WTC11 (cell line): ENCODE measurements around the gene RAD23B. TPM values are rescaled to one million over a fixed set of nuclear protein-coding genes. Genes with fewer than 3 reads are reported as not detected.

Experiments
- ATF3 ChIP-seq: sonication (generic); formaldehyde crosslinking; conservative IDR thresholded peaks from 2 replicates; pipeline ENCODE4 v1.8.1; 2022; ENCODE audit warnings: mild to moderate bottlenecking, missing genetic modification reagents
- CREB1 ChIP-seq: sonication (generic); formaldehyde crosslinking; IDR thresholded peaks from 2 replicates; pipeline ENCODE4 v1.8.0; 2023; ENCODE audit warnings: mild to moderate bottlenecking, missing genetic modification reagents
- E2F4 ChIP-seq: sonication (generic); formaldehyde crosslinking; IDR thresholded peaks from 2 replicates; pipeline ENCODE4 v1.8.1; 2022; ENCODE audit warnings: low read depth, mild to moderate bottlenecking, moderate library complexity, missing genetic modification reagents, borderline replicate concordance
- ETV6 ChIP-seq: sonication (generic); formaldehyde crosslinking; IDR thresholded peaks from 2 replicates; pipeline ENCODE4 v1.8.1; 2022; ENCODE audit warnings: mild to moderate bottlenecking, missing genetic modification reagents
- GTF2I ChIP-seq: fragments of 250-450 bp; sonication (Bioruptor Pico); conservative IDR thresholded peaks from 2 replicates; pipeline ENCODE4 v1.4.0; 2021; ENCODE audit warnings: mild to moderate bottlenecking
- MYBL2 ChIP-seq: sonication (generic); formaldehyde crosslinking; IDR thresholded peaks from 2 replicates; pipeline ENCODE4 v1.8.1; 2023; ENCODE audit warnings: mild to moderate bottlenecking, moderate library complexity, missing genetic modification reagents
- NFE2L1 ChIP-seq: sonication (generic); formaldehyde crosslinking; IDR thresholded peaks from 2 replicates; pipeline ENCODE4 v1.8.1; 2023; ENCODE audit warnings: missing genetic modification reagents
- NFYB ChIP-seq: sonication (generic); formaldehyde crosslinking; conservative IDR thresholded peaks from 2 replicates; pipeline ENCODE4 v1.8.0; 2022; ENCODE audit warnings: low read depth, missing genetic modification reagents
- OVOL2 ChIP-seq: fragments of 250-450 bp; sonication (Bioruptor Pico); IDR thresholded peaks from 2 replicates; pipeline ENCODE4 v1.9.0; 2021; ENCODE audit warnings: mild to moderate bottlenecking, borderline replicate concordance
- PRDM15 ChIP-seq: sonication (generic); formaldehyde crosslinking; IDR thresholded peaks from 2 replicates; pipeline ENCODE4 v1.8.0; 2022; ENCODE audit warnings: missing genetic modification reagents
- PRRX2 ChIP-seq: fragments of 250-450 bp; sonication (Bioruptor Pico); IDR thresholded peaks from 2 replicates; pipeline ENCODE4 v1.8.0; 2021; ENCODE audit warnings: mild to moderate bottlenecking
- RELA ChIP-seq: sonication (generic); formaldehyde crosslinking; IDR thresholded peaks from 2 replicates; pipeline ENCODE4 v1.8.1; 2022; ENCODE audit warnings: missing genetic modification reagents, mild to moderate bottlenecking, borderline replicate concordance
- RORB ChIP-seq: fragments of 250-450 bp; sonication (Bioruptor Pico); IDR thresholded peaks from 2 replicates; pipeline ENCODE4 v1.9.0; 2021; ENCODE audit warnings: mild to moderate bottlenecking
- TEAD1 ChIP-seq: sonication (generic); formaldehyde crosslinking; IDR thresholded peaks from 2 replicates; pipeline ENCODE4 v1.8.0; 2022; ENCODE audit warnings: mild to moderate bottlenecking, missing genetic modification reagents
- ZMAT4 ChIP-seq: fragments of 250-450 bp; sonication (Bioruptor Pico); IDR thresholded peaks from 2 replicates; pipeline ENCODE4 v1.9.0; 2021; ENCODE audit warnings: mild to moderate bottlenecking
- ZNF263 ChIP-seq: sonication (generic); formaldehyde crosslinking; IDR thresholded peaks from 2 replicates; pipeline ENCODE4 v1.8.1; 2022; ENCODE audit warnings: low read depth, mild to moderate bottlenecking, moderate library complexity, missing genetic modification reagents
- ZNF512 ChIP-seq: sonication (generic); formaldehyde crosslinking; IDR thresholded peaks from 2 replicates; pipeline ENCODE4 v1.8.1; 2022; ENCODE audit warnings: missing genetic modification reagents, borderline replicate concordance
- ZNF671 ChIP-seq: fragments of 250-450 bp; sonication (Bioruptor Pico); IDR thresholded peaks from 2 replicates; pipeline ENCODE4 v1.8.0; 2021; ENCODE audit warnings: mild to moderate bottlenecking
- total RNA-seq: library from RNA; stranded (reverse); gene quantifications from 3 replicates; pipeline ENCODE4 v1.2.3, GENCODE V29; 2021
- TF ChIP-seq, protein P1 (sequence below): fragments of 250-450 bp; sonication (Bioruptor Pico); IDR thresholded peaks from 2 replicates; pipeline ENCODE4 v1.9.0; 2021; ENCODE audit warnings: moderate library complexity, mild to moderate bottlenecking, inconsistent platforms, borderline replicate concordance
- TF ChIP-seq, protein P2 (sequence below): sonication (generic); formaldehyde crosslinking; IDR thresholded peaks from 2 replicates; pipeline ENCODE4 v1.8.1; 2023; ENCODE audit warnings: mild to moderate bottlenecking, missing genetic modification reagents, moderate library complexity
- TF ChIP-seq, protein P3 (sequence below): sonication (generic); formaldehyde crosslinking; conservative IDR thresholded peaks from 2 replicates; pipeline ENCODE4 v1.8.1; 2023; ENCODE audit warnings: mild to moderate bottlenecking, low read depth, missing genetic modification reagents, moderate library complexity
- TF ChIP-seq, protein P4 (sequence below): sonication (generic); formaldehyde crosslinking; IDR thresholded peaks from 2 replicates; pipeline ENCODE4 v1.8.1; 2022; ENCODE audit warnings: low read depth, missing genetic modification reagents, borderline replicate concordance

The RAD23B gene
- total RNA-seq, 1 experiment from 2014 or later = 150 TPM

DNA sequence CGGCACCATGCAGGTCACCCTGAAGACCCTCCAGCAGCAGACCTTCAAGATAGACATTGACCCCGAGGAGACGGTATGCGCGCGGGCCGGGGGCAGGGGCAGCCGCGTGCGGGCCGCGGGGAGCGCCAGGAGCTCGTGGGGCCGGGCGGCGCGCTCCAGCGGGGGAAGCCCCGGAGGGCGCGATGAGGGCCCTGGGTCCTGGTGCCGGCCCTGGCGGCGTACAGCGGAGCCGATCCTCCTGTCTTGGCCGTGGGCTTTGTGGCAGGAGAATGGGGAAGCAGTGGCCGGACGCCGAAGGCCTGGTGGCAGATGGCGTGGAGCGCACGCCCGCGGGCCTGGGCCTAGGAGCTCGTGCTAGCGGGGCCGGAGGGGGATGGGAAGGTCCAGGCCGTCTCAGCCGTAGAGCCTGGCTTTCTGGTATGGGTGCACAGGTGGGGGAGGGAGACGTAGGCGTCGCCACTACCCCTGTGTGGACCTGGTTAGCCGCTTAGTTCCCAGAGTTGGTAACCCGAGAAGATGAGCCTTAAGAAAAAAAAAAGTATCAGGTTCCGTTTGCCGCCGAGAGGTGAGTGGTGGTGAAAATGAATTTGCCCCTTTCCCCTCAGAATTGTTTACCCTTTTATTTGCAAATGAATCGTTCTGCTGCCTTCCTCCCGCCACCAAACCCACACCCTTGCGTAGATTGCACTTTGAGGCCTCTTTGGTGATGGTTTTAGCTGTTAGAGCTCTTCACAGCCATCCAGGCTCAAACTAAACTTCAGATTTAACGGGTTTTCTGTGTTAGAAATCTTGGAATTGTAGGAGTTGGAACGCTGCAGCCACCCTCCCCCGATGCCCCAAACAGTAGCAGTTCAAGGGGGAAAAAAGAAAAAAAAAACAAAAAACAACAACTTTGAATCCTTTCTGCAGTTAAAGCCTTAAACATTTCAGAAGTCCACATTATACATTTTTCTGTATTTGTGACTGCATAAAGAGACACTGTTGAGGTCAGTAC, 841 bp downstream of the RAD23B start (continued):
- TF ChIP-seq RORB (CRISPR knock-in tag) = no peak
- TF ChIP-seq OVOL2 (CRISPR knock-in tag) = no peak
- no peak for TF ChIP-seq ZNF671
- no peak for TF ChIP-seq ZNF512 (CRISPR knock-in tag)
- TF ChIP-seq, protein P1, sequence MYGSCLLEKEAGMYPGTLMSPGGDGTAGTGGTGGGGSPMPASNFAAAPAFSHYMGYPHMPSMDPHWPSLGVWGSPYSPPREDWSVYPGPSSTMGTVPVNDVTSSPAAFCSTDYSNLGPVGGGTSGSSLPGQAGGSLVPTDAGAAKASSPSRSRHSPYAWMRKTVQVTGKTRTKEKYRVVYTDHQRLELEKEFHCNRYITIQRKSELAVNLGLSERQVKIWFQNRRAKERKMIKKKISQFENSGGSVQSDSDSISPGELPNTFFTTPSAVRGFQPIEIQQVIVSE (CRISPR knock-in tag) = no peak
- TF ChIP-seq CREB1 (CRISPR knock-in tag) = no peak
- TF ChIP-seq MYBL2 = no peak; the same call in 1 of the 2 replicates
- TF ChIP-seq NFYB = peak; percentile 15; the same call in 1 of the 2 replicates
- no peak; the same call in 1 of the 2 replicates for TF ChIP-seq E2F4 (CRISPR knock-in tag)
- TF ChIP-seq PRRX2 (CRISPR knock-in tag) = no peak
- TF ChIP-seq, protein P2, sequence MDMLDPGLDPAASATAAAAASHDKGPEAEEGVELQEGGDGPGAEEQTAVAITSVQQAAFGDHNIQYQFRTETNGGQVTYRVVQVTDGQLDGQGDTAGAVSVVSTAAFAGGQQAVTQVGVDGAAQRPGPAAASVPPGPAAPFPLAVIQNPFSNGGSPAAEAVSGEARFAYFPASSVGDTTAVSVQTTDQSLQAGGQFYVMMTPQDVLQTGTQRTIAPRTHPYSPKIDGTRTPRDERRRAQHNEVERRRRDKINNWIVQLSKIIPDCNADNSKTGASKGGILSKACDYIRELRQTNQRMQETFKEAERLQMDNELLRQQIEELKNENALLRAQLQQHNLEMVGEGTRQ (CRISPR knock-in tag) = 0 out of 2 replicates have a peak, but pooled peaks have one; percentile 5
- 0 out of 2 replicates have a peak, but pooled peaks have one; percentile 67 for TF ChIP-seq NFE2L1 (CRISPR knock-in tag)
- peak; percentile 52 for TF ChIP-seq PRDM15 (CRISPR knock-in tag)
- TF ChIP-seq ETV6 (CRISPR knock-in tag) = peak; percentile 34; the same call in 1 of the 2 replicates
- TF ChIP-seq TEAD1 = peak; percentile 72; the same call in 1 of the 2 replicates
- TF ChIP-seq ATF3 (CRISPR knock-in tag) = 0 out of 2 replicates have a peak, but pooled peaks have one; percentile 43
- no peak for TF ChIP-seq ZMAT4 (CRISPR knock-in tag)
- TF ChIP-seq RELA (CRISPR knock-in tag) = no peak
- TF ChIP-seq, protein P3, sequence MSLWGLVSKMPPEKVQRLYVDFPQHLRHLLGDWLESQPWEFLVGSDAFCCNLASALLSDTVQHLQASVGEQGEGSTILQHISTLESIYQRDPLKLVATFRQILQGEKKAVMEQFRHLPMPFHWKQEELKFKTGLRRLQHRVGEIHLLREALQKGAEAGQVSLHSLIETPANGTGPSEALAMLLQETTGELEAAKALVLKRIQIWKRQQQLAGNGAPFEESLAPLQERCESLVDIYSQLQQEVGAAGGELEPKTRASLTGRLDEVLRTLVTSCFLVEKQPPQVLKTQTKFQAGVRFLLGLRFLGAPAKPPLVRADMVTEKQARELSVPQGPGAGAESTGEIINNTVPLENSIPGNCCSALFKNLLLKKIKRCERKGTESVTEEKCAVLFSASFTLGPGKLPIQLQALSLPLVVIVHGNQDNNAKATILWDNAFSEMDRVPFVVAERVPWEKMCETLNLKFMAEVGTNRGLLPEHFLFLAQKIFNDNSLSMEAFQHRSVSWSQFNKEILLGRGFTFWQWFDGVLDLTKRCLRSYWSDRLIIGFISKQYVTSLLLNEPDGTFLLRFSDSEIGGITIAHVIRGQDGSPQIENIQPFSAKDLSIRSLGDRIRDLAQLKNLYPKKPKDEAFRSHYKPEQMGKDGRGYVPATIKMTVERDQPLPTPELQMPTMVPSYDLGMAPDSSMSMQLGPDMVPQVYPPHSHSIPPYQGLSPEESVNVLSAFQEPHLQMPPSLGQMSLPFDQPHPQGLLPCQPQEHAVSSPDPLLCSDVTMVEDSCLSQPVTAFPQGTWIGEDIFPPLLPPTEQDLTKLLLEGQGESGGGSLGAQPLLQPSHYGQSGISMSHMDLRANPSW (CRISPR knock-in tag) = no peak
- TF ChIP-seq, protein P4, sequence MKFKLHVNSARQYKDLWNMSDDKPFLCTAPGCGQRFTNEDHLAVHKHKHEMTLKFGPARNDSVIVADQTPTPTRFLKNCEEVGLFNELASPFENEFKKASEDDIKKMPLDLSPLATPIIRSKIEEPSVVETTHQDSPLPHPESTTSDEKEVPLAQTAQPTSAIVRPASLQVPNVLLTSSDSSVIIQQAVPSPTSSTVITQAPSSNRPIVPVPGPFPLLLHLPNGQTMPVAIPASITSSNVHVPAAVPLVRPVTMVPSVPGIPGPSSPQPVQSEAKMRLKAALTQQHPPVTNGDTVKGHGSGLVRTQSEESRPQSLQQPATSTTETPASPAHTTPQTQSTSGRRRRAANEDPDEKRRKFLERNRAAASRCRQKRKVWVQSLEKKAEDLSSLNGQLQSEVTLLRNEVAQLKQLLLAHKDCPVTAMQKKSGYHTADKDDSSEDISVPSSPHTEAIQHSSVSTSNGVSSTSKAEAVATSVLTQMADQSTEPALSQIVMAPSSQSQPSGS (CRISPR knock-in tag) = 0 out of 2 replicates have a peak, but pooled peaks have one; percentile 43
- no peak for TF ChIP-seq GTF2I (CRISPR knock-in tag)
- TF ChIP-seq ZNF263 (CRISPR knock-in tag) = no peak
